Measurements from ENCODE around the gene ILK.
A peak's percentile ranks its signal among the peaks of the same experiment; 100 is the strongest.

The ILK gene

DNA sequence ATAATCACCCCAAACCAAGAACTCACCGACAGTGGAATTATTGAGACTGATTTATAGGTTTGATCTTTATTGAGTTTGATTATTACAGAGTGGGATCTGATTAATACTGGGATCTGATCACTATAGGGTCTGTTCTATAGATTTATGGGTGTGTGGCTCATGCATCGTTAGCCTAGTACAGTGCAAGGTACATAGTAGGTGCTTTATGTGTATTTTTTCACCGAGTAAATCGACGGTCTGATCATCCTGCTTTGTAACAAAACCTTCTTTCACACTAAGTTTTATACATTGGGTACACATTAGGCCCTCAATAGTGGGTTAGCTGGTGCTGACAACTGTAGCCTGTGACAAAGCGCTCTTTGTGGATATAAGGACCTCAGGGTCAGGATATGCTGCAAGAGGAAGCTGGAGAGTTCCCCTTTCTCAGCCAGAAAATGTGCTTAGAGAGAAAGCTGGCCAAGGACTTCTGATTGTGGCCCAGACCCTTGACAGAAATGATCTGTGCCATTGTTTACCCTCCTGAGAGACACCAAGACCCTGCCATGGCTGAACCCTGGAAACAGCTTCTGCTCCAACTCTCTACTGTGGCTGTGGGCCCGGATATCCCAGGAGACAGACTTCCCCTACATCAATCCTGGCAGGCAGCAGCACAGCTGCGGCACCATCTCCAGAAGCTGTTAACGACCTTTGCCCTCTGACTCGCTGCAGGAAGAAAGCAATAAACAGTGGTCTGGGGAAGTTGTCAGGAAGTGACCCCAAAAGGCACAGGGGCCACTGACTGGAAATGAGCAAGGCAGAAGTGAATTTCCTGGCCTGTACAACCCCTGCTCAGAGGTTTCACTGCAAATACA lies 31.7 kb downstream of the ILK start:
- DNase-seq, result no peak
- no peak for ATAC-seq (replicated peaks)
- Mint-ChIP-seq H3K4me3 (no peak overlapping the region), H3K36me3 (ENCODE audit: insufficient read depth) (no peaks in the 10 kb centered on the region), H3K27ac (no peak overlapping the region), H3K27me3 (no peaks in the 10 kb centered on the region), H3K4me1 (ENCODE audit: low read depth in 2 of 2) (no peaks in the 10 kb centered on the region), H3K9me3 (no peaks in the 10 kb centered on the region)

DNA sequence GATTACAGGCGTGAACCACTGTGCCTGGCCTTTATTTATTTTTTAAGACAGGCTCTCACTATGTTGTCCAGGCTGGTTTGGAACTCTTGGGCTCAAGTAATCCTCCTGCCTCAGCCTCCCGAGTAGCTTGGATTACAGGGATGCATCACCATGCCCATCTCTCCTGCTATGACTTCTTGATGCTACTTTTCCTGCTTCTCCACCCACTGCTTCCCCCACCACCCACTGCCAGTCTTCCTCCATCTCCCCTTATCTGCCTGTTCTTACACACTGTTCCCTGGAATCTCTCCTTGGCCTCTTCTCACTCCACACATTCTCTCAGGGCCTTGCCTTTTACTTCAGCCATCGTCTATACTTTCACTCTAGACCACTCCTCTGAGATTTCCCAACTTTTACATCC lies 32.9 kb downstream of the ILK start:
- Mint-ChIP-seq H3K36me3 (ENCODE audit: insufficient read depth) (no peaks in the 10 kb centered on the region), H3K27me3 (no peaks in the 10 kb centered on the region), H3K9me3 (no peaks in the 10 kb centered on the region), H3K27ac (no peak overlapping the region), H3K4me1 (ENCODE audit: low read depth in 2 of 2) (no peaks in the 10 kb centered on the region), H3K4me3 (no peak overlapping the region)
- DNase-seq (no peak), ATAC-seq (replicated peaks) (no peak)

DNA sequence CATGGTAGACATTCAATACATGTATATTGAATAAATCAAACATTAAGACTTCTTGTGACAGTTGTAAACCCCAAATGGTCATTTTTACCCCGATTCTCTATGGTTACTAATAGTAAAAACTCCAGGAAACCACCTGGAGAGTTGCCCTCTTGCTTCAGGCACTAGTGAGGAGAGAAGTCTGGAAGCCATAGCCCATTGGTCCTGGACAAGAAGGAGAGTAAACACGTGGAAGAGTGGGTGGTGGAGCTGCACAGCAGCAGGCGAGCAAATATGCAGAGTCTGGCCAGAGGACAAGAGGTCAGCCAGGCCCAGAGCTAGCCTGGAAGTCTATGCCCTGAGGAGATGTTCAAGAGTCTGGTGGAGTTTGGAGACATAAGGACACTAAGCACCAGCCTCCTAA lies 34.3 kb downstream of the ILK start:
- H3K9me3 Mint-ChIP-seq, result no peaks in the 10 kb centered on the region
- no peak for DNase-seq
- H3K27me3 Mint-ChIP-seq, result no peaks in the 10 kb centered on the region
- H3K27ac Mint-ChIP-seq, result no peak overlapping the region
- ATAC-seq (replicated peaks), result no peak
- H3K36me3 Mint-ChIP-seq (ENCODE audit: insufficient read depth), result no peaks in the 10 kb centered on the region
- no peaks in the 10 kb centered on the region for H3K4me1 Mint-ChIP-seq (ENCODE audit: low read depth in 2 of 2)
- no peak overlapping the region for H3K4me3 Mint-ChIP-seq

DNA sequence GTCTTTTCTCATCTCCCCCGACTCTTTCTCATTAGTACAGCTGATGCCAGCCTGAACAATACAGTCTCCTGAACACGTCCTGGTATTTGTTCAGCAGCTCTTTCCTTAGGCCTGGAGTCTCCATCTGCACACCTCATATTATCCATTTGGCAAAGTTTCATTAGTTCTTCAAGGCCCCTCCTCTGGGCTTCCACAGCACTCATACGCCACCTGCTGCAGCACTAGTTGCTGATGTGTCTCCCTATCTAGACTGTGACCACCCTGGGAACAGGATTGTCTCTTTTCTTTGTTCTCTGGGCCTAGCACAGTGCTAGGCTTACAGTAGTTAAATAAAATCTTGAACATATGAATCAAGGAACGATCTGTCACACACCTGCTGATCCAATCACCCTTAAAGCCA lies 34.9 kb downstream of the ILK start:
- Mint-ChIP-seq H3K4me3 (no peak overlapping the region), H3K36me3 (ENCODE audit: insufficient read depth) (no peaks in the 10 kb centered on the region), H3K27ac (no peak overlapping the region), H3K9me3 (no peaks in the 10 kb centered on the region), H3K4me1 (ENCODE audit: low read depth in 2 of 2) (no peaks in the 10 kb centered on the region), H3K27me3 (no peaks in the 10 kb centered on the region)
- no peak for ATAC-seq (replicated peaks)
- no peak for DNase-seq

DNA sequence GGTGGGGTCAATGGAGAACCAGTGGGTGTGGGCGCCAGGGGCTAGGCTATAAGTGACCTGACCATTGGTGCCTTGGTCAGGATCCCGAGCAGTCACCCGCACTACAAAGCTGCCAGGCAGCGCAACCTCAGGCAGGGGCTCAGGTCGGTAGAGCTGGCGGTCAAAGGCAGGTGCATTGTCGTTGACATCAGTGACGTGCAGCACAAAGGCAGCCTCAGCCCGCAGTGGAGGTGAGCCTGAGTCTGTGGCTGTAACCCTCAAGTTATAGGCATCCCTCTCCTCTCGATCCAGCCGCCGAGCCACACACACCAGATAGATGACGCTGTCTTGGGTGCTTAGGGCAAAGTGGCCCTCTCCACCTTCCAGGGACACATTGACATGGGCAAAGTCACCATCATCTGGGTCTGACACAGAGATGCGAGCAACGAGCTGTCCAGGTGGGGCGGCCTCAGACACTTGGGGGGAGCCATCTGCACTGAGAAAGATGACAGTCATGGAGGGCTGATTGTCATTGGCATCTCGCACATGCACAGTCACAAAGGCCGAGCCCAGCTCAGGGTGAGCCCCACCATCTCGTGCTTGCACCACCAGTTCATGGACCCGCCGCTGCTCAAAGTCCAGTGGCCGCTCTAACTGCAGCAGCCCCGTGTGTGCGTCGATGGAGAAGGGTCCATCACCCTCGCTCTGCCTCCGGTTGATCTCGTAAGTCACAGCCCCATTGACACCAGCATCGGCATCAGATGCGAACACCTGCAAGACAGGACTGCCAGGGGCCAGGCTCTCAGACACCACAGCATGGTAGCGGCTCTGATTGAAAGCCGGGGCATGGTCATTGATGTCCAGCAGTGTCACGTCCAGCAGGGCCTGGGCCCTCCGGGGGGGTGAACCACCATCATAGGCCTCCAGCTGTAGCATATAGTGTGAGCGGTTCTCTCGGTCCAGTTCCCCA lies 36.7 kb downstream of the ILK start:
- Mint-ChIP-seq H3K4me1 (ENCODE audit: low read depth in 2 of 2) (peaks cover 0 to 5% of the 10 kb centered on the region in 2 donors), H3K27me3 (no peaks in the 10 kb centered on the region), H3K9me3 (no peaks in the 10 kb centered on the region), H3K4me3 (no peak overlapping the region), H3K36me3 (ENCODE audit: insufficient read depth) (no peaks in the 10 kb centered on the region), H3K27ac (no peak overlapping the region)
- DNase-seq (no peak), ATAC-seq (replicated peaks) (no peak)

DNA sequence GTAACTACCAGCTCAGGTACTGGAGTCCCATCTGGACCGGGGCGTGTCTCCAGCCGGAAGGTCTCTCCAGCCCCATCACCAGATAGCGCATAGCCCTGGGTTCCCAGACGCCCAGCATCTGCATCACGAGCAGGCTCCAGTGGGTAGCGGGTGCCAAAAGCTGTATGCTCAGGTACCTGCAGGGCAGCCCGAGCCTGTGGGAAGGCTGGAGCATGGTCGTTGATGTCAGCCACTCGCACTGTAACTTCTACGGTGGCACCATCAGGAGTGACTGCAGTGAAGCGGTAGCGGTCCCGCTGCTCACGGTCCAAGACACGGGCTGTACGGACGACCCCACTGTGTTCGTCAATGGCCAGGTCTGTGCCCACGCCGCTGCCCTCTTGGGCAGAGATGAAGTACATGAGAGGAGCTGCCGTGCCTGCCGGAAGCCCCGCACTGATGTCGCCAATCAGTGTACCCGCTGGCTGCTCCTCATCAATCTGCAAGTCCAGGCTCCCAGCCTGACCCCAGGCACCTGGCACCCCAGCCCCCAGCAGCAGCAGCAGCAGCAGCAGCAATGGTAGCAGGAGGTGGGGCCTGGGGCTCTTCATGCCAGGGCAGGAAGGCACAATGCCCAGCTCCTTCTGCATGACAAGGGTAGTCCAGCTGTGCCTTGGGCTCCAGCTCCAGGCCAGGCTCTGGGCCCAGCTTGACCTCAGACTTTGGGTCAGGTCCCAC lies 37.6 kb downstream of the ILK start:
- H3K36me3 Mint-ChIP-seq (ENCODE audit: insufficient read depth), result no peaks in the 10 kb centered on the region
- no peaks in the 10 kb centered on the region for H3K9me3 Mint-ChIP-seq
- no peak overlapping the region for H3K27ac Mint-ChIP-seq
- H3K4me3 Mint-ChIP-seq, result no peak overlapping the region
- peaks cover 0 to 5% of the 10 kb centered on the region in 2 donors for H3K4me1 Mint-ChIP-seq (ENCODE audit: low read depth in 2 of 2)
- DNase-seq (no peak), ATAC-seq (replicated peaks) (no peak)
- H3K27me3 Mint-ChIP-seq, result no peaks in the 10 kb centered on the region

DNA sequence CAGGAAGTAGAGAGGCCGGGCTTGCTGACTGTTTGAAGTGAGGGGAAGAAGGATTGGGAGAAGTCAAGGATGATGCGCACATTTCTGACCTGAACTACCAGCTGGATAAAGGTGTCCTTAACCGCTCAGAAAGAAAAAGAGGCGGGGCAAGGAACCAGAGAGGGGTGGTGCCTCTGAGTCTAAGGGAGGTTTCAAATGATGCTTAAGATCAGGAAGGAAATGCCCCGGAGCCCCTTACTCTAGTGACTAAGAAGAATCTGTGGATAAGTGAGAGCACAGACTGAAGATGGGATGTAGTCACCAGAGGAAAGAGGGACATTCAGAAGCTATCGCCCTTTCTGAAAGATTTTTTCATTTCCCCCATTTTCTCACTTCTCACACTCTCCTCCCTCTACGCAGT lies 39.4 kb downstream of the ILK start:
- peaks cover 0 to 5% of the 10 kb centered on the region in 2 donors for H3K4me1 Mint-ChIP-seq (ENCODE audit: low read depth in 2 of 2)
- DNase-seq, result no peak
- ATAC-seq (replicated peaks), result no peak

DNA sequence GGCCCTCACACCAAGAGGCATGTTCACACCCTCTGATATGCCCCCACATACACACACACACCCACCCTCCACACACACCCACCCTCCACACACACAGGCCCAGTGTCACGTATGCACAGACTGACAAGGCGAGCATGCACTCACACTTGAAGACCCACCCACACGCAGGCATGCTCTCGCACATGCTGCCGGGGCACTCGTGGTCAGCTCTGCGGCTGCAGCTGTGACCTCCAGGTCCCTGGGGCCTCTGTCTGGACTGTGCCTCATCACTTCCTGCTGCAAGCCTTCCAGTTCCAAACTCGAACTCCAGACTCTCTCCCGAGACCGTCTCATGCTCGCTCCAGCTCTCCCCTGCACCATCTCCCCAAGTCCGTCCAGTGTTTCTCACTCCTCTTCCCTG lies 42.5 kb downstream of the ILK start:
- no peaks in the 10 kb centered on the region for H3K9me3 Mint-ChIP-seq
- ATAC-seq (replicated peaks) (no peak), DNase-seq (no peak)
- H3K4me3 Mint-ChIP-seq, result no peak overlapping the region
- H3K4me1 Mint-ChIP-seq (ENCODE audit: low read depth in 2 of 2), result peaks cover 0 to 5% of the 10 kb centered on the region in 2 donors
- H3K36me3 Mint-ChIP-seq (ENCODE audit: insufficient read depth), result no peaks in the 10 kb centered on the region
- no peaks in the 10 kb centered on the region for H3K27me3 Mint-ChIP-seq
- no peak overlapping the region for H3K27ac Mint-ChIP-seq

More for the DNA sequence above, 39.4 kb downstream of the ILK start:
- H3K27ac Mint-ChIP-seq, result no peak overlapping the region
- no peaks in the 10 kb centered on the region for H3K27me3 Mint-ChIP-seq
- no peaks in the 10 kb centered on the region for H3K36me3 Mint-ChIP-seq (ENCODE audit: insufficient read depth)
- H3K4me3 Mint-ChIP-seq, result no peak overlapping the region
- no peaks in the 10 kb centered on the region for H3K9me3 Mint-ChIP-seq

DNA sequence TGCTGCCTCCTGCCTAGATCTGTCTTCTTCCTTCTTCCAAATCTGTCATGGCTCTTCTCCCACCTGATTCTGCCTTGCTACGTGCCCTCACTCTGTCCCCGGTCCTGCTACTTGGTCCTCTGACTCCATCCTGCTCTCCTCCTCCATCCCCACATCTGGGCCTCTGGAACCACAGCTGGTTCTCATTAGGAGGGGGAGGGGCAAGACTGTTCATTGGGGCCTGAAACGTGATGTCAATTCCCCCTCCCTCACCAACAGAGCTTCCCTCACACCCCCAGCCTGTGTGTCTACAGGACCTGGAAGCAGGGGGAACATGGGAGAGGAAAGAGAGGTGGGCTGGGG lies 43.0 kb downstream of the ILK start:
- ATAC-seq (replicated peaks), result peak; percentile 9
- Mint-ChIP-seq H3K36me3 (ENCODE audit: insufficient read depth) (no peaks in the 10 kb centered on the region), H3K9me3 (no peaks in the 10 kb centered on the region), H3K27ac (no peak overlapping the region), H3K4me1 (ENCODE audit: low read depth in 2 of 2) (peaks cover 0 to 5% of the 10 kb centered on the region in 2 donors), H3K27me3 (no peaks in the 10 kb centered on the region), H3K4me3 (no peak overlapping the region)
- no peak for DNase-seq

DNA sequence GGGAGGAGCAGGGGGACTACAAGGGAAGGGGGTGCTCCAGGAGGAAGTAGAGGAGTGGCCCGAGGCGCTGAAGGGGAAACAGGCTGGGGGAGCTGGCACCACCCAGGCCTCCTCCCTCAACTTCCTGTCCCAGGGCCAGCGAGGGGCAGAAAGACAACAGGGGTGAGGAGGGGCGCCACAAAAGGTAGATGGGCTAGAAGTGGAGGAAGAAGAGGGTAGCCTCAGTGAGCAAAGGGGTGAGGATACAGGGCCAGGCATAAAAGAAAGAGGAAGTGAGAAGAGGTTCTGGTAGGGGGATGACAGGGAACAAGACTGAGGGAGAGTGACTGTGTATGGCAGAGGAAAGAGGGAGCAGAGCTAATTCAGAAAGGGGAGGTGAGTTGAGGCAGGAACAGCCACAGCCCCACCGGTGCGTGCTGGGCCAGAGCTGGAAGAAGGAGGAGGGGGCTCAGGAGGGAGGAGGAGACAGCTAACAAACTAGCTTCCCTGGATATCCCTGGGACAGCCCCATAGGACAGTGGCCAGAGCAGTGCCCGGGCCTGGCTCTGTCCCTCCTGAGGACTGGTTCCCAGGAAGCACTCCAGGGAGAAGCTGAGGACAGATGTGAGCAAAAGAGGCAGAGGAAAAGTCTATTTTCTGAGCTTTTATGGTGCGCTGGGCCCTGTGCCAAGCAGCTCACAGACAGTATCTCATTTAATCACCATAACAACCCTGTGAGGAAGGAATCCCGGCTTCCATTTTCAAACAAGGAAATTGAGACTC lies 43.5 kb downstream of the ILK start:
- no peaks in the 10 kb centered on the region for H3K27me3 Mint-ChIP-seq
- no peaks in the 10 kb centered on the region for H3K9me3 Mint-ChIP-seq
- ATAC-seq (replicated peaks), result peak; percentile 65
- DNase-seq, result no peak
- H3K4me1 Mint-ChIP-seq (ENCODE audit: low read depth in 2 of 2), result peaks cover 0 to 5% of the 10 kb centered on the region in 2 donors
- no peaks in the 10 kb centered on the region for H3K36me3 Mint-ChIP-seq (ENCODE audit: insufficient read depth)
- no peak overlapping the region for H3K4me3 Mint-ChIP-seq
- H3K27ac Mint-ChIP-seq, result no peak overlapping the region

DNA sequence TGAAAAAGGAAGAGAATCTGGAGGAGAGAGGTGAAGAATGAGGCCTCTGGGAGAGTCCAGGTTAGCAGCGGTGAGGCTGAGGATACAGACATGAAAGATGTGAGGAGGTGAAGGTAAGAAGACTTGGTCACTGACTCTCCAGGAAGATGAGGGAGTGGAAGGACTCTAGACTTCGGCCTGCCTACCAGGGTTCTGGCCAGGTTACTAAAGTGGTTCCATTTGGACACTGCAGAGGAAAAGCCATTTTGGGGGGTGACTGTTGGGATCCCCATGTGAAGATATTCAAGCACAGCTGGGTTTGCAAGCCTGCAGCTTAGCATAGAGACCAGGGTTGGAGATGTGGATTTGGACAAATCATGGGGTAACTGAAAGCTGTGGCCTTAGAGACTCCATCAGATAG lies 44.3 kb downstream of the ILK start:
- H3K27ac Mint-ChIP-seq, result no peak overlapping the region
- DNase-seq (no peak), ATAC-seq (replicated peaks) (no peak)
- no peak overlapping the region for H3K4me3 Mint-ChIP-seq
- H3K4me1 Mint-ChIP-seq (ENCODE audit: low read depth in 2 of 2), result peaks cover 0 to 5% of the 10 kb centered on the region in 2 donors
- no peaks in the 10 kb centered on the region for H3K36me3 Mint-ChIP-seq (ENCODE audit: insufficient read depth)
- no peaks in the 10 kb centered on the region for H3K27me3 Mint-ChIP-seq
- H3K9me3 Mint-ChIP-seq, result no peaks in the 10 kb centered on the region

DNA sequence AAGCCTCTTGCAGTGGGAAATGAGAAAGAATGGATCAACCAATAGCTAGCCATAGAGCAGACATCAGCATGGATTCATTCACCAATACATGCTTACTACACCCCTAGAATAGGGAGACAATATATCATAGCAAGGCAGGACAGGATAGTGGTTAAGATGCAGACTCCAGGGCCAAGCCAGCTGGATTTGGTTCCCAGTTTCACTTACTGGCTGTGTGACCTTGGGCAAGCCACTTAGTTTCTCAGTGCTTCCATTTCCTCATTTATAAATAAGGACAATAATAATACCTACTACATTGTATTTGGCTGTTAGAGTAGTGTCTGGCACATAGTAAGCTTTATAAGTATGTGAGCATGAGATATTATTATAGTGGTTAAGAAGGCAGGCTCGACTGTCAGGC lies 44.9 kb downstream of the ILK start:
- no peaks in the 10 kb centered on the region for H3K9me3 Mint-ChIP-seq
- DNase-seq (no peak), ATAC-seq (replicated peaks) (no peak)
- H3K27me3 Mint-ChIP-seq, result no peaks in the 10 kb centered on the region
- no peak overlapping the region for H3K4me3 Mint-ChIP-seq
- H3K4me1 Mint-ChIP-seq (ENCODE audit: low read depth in 2 of 2), result peaks cover 0 to 5% of the 10 kb centered on the region in 2 donors
- H3K27ac Mint-ChIP-seq, result no peak overlapping the region
- no peaks in the 10 kb centered on the region for H3K36me3 Mint-ChIP-seq (ENCODE audit: insufficient read depth)

DNA sequence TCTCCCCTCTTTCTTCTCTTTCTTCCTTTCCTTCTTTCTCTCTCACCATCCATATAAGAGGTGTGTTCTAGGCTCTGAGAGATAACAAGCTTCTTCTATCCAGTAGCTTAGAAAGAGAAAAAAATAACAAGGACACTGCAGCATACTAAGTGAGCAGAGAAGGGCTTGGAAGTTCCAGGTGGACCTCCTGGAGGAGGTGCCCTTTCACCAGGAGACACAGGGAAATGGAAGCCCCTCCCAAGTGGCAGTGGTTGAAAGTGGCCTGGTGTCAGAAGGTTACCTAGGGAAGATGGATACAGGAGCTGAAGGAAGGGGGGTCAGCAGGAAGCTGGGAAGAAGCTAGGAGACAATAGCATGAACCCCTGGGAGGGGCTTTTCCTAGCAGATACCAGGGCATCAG lies 46.5 kb downstream of the ILK start:
- Mint-ChIP-seq H3K27ac (no peak overlapping the region), H3K36me3 (ENCODE audit: insufficient read depth) (no peaks in the 10 kb centered on the region), H3K4me1 (ENCODE audit: low read depth in 2 of 2) (peaks cover 0 to 1% of the 10 kb centered on the region in 2 donors), H3K9me3 (no peaks in the 10 kb centered on the region), H3K27me3 (no peaks in the 10 kb centered on the region), H3K4me3 (no peak overlapping the region)
- ATAC-seq (replicated peaks), result no peak
- DNase-seq, result no peak
